Neuronal stem cell (in vitro differentiated cells): ENCODE measurements around the gene SELENOM.
A peak's percentile ranks its signal among the peaks of the same experiment; 100 is the strongest.

ENCODE experiments used
- DNase-seq: peaks from one replicate; pipeline ENCODE4 v3.0.0-alpha.2; 2013; ENCODE audit warnings: low spot score
- H2AFZ ChIP-seq: one replicate; pipeline ENCODE4 v1.6.1; 2013; ENCODE audit warnings: mild to moderate bottlenecking, low read length, inconsistent platforms
- H2AK5ac ChIP-seq: 2 replicates; pipeline ENCODE4 v1.6.1; 2013; ENCODE audit warnings: low read depth, mild to moderate bottlenecking, inconsistent platforms, low read length, moderate library complexity, mixed read lengths
- H2BK120ac ChIP-seq: 2 replicates; pipeline ENCODE4 v1.6.1; 2013; ENCODE audit warnings: low read depth, mild to moderate bottlenecking, inconsistent platforms, low read length, moderate library complexity, mixed read lengths
- H2BK12ac ChIP-seq: one replicate; pipeline ENCODE4 v1.6.1; 2013; ENCODE audit warnings: low read length, inconsistent platforms
- H2BK15ac ChIP-seq: 2 replicates; pipeline ENCODE4 v1.6.1; 2013; ENCODE audit warnings: mild to moderate bottlenecking, low read length, inconsistent platforms, mixed read lengths
- H2BK5ac ChIP-seq: one replicate; pipeline ENCODE4 v1.6.1; 2013; ENCODE audit warnings: inconsistent platforms, mild to moderate bottlenecking, low read length, moderate library complexity
- H3K14ac ChIP-seq: one replicate; pipeline ENCODE4 v1.6.1; 2013; ENCODE audit warnings: low read length, inconsistent platforms
- H3K18ac ChIP-seq: 2 replicates; pipeline ENCODE4 v1.6.1; 2013; ENCODE audit warnings: low read length, inconsistent platforms
- H3K23ac ChIP-seq: 2 replicates; pipeline ENCODE4 v1.6.1; 2013; ENCODE audit warnings: low read depth, mild to moderate bottlenecking, mixed read lengths, low read length, inconsistent platforms; ENCODE audit not compliant: poor library complexity
- H3K27ac ChIP-seq: replicated peaks from 3 replicates; pipeline ENCODE4 v1.5.1; 2013; ENCODE audit warnings: low read length, inconsistent platforms
- H3K27me3 ChIP-seq, 3 experiments: 2 replicates each; pipeline ENCODE4 v1.6.1; 2013; ENCODE audit warnings: low read length in 3 of 3, mild to moderate bottlenecking in 2 of 3, inconsistent platforms in 1 of 3, low read depth in 1 of 3, mixed read lengths in 1 of 3, moderate library complexity in 1 of 3; ENCODE audit not compliant: control insufficient read depth in 3 of 3, insufficient read depth in 3 of 3
- H3K36me3 ChIP-seq, 2 donors: replicated peaks in 1 of 2; 2 replicates each; pipeline ENCODE4 v1.6.1; 2013; ENCODE audit warnings: low read length in 2 of 2; ENCODE audit not compliant: control insufficient read depth in 2 of 2, insufficient read depth in 2 of 2
- H3K4ac ChIP-seq: 2 replicates; pipeline ENCODE4 v1.6.1; 2013; ENCODE audit warnings: inconsistent platforms, mild to moderate bottlenecking, low read length, moderate library complexity
- H3K4me1 ChIP-seq, 2 donors: 1 replicate in 1 of 2; 2 replicates in 1 of 2; pipeline ENCODE4 v1.6.1; 2013; ENCODE audit warnings: low read length in 2 of 2, low read depth in 1 of 2; ENCODE audit not compliant: control insufficient read depth in 2 of 2, insufficient read depth in 1 of 2
- H3K4me2 ChIP-seq: one replicate; pipeline ENCODE4 v1.6.1; 2013; ENCODE audit warnings: mild to moderate bottlenecking, low read length, inconsistent platforms; ENCODE audit not compliant: insufficient read depth, poor library complexity, severe bottlenecking
- H3K4me3 ChIP-seq, 2 donors: 2 replicates each; pipeline ENCODE4 v1.5.1; 2013; ENCODE audit warnings: low read length in 2 of 2, mild to moderate bottlenecking in 2 of 2, inconsistent platforms in 1 of 2, moderate library complexity in 1 of 2
- H3K79me1 ChIP-seq: one replicate; pipeline ENCODE4 v1.6.1; 2013; ENCODE audit warnings: low read depth, mild to moderate bottlenecking, inconsistent platforms, low read length, moderate library complexity
- H3K9ac ChIP-seq: one replicate; pipeline ENCODE4 v1.6.1; 2013; ENCODE audit warnings: mild to moderate bottlenecking, low read depth, low read length, inconsistent platforms; ENCODE audit not compliant: poor library complexity
- H3K9me3 ChIP-seq, 2 donors: replicated peaks in 1 of 2; 2 replicates each; pipeline versions ENCODE3 to v1.6.1; 2013; ENCODE audit warnings: low read length in 2 of 2, mild to moderate bottlenecking in 2 of 2, inconsistent platforms in 1 of 2, low read depth in 1 of 2, mixed read lengths in 1 of 2, moderate library complexity in 1 of 2; ENCODE audit not compliant: control insufficient read depth in 2 of 2, insufficient read depth in 1 of 2
- H4K8ac ChIP-seq: one replicate; pipeline ENCODE4 v1.6.1; 2013; ENCODE audit warnings: low read depth, mild to moderate bottlenecking, inconsistent platforms, low read length, moderate library complexity
- H4K91ac ChIP-seq: one replicate; pipeline ENCODE4 v1.6.1; 2013; ENCODE audit warnings: low read length, low read depth, mild to moderate bottlenecking, inconsistent platforms; ENCODE audit not compliant: poor library complexity
- WGBS, 2 donors: extraction: QIAGEN DNeasy Blood & Tissue Kit; methylation state at CpG; one replicate each; pipeline ENCODE4 v1.1.7; 2013; ENCODE audit warnings: missing lambda C conversion rate in 2 of 2, mixed read lengths in 1 of 2; ENCODE audit not compliant: insufficient read length in 2 of 2, insufficient replicate concordance in 1 of 2; ENCODE audit errors: extremely low coverage in 2 of 2; 5-methylcytosine and 5-hydroxymethylcytosine counted together

Gene SELENOM

GRCh38 chr22:31122532-31123291, 15.3 kb upstream of the SELENOM start, which contains the start of gene INPP5J:
Gene INPP5J (plus strand): TSS chr22:31122966. CDS start chr22:31123015, 49 bp downstream.
- Histone ChIP-seq H3K4me2 (peak within 1 kb of the TSS; percentile 82), H2AK5ac (peak within 1 kb of the TSS; percentile 93), H3K27me3 (peaks cover 0 to 31% (median 0%) of the 10 kb centered on the region in 3 experiments), H3K4me3 (peak within 1 kb of the TSS; percentile 47 to 76), H2AFZ (peak within 1 kb of the TSS; percentile 92), H4K8ac (peak within 1 kb of the TSS; percentile 66), H3K4me1 (peaks cover 0 to 13% of the 10 kb centered on the region in 2 donors), H3K4ac (peak within 1 kb of the TSS; percentile 17), H2BK5ac (no peak within 1 kb of the TSS), H3K9ac (peak within 1 kb of the TSS; percentile 39), H3K79me1 (peaks cover 2% of the 10 kb centered on the region), H3K23ac (no peak within 1 kb of the TSS), H2BK15ac (peak within 1 kb of the TSS; percentile 90), H2BK12ac (peak within 1 kb of the TSS; percentile 1), H3K9me3 (no peaks in the 10 kb centered on the region), H3K18ac (peak within 1 kb of the TSS; percentile 86), H3K14ac (no peak within 1 kb of the TSS), H4K91ac (peak within 1 kb of the TSS; percentile 77), H3K27ac (no peak within 1 kb of the TSS), H2BK120ac (peak within 1 kb of the TSS; percentile 61), H3K36me3 (no peaks in the 10 kb centered on the region)
- DNase-seq: no peak
- no CpG with 5 or more reads among the region's 10 CpGs for WGBS, 2 donors

DNA sequence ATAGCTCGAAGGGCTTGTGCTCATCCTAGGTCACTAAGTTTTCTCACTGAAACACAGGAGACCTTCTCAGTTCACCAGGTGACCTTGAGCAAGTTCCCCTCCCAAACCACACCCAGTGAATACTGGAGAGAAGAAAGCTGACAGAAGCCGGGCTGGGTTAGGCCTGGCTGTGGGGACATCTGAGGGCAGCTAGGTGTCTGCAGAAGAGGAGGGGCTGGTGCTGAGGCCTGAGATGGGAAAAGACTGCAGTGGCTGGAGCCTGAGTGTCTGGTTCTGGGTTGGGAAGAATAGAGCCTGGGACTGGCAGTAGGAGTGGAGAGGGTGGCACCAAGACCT, 14.8 kb upstream of the SELENOM start:
- Histone ChIP-seq H3K36me3 (no peaks in the 10 kb centered on the region), H2BK120ac (peak overlapping the region; percentile 61), H3K27ac (no peak overlapping the region), H3K4me1 (peaks cover 0 to 11% of the 10 kb centered on the region in 2 donors), H2BK5ac (no peak overlapping the region), H4K8ac (no peak overlapping the region), H3K4me2 (no peak overlapping the region), H2BK12ac (peak overlapping the region; percentile 1), H3K9me3 (no peaks in the 10 kb centered on the region), H3K14ac (no peak overlapping the region), H2AFZ (peak overlapping the region; percentile 92), H3K9ac (no peak overlapping the region), H3K18ac (peak overlapping the region; percentile 62), H3K4me3 (no peak overlapping the region), H2BK15ac (peak overlapping the region; percentile 90), H2AK5ac (peak overlapping the region; percentile 93), H3K27me3 (peaks cover 0 to 31% (median 0%) of the 10 kb centered on the region in 3 experiments), H3K4ac (no peak overlapping the region), H4K91ac (no peak overlapping the region), H3K79me1 (peaks cover 2% of the 10 kb centered on the region), H3K23ac (no peak overlapping the region)
- DNase-seq: no peak
- WGBS, 2 donors: no CpG with 5 or more reads among the region's 2 CpGs

- H3K4me3 ChIP-seq: no peak overlapping the region
- H3K27me3 ChIP-seq: peaks cover 0 to 31% (median 0%) of the 10 kb centered on the region in 3 experiments
- H3K79me1 ChIP-seq: peaks cover 2% of the 10 kb centered on the region
- H3K9ac ChIP-seq: no peak overlapping the region
- H3K4me2 ChIP-seq: no peak overlapping the region
- WGBS, 2 donors: no CpG with 5 or more reads among the region's 4 CpGs
- H3K14ac ChIP-seq: no peak overlapping the region
- no peak overlapping the region for H2AFZ ChIP-seq
- no peak overlapping the region for H3K27ac ChIP-seq
- no peaks in the 10 kb centered on the region for H3K36me3 ChIP-seq
- no peak overlapping the region for H3K23ac ChIP-seq
- H3K4ac ChIP-seq: no peak overlapping the region
- H2BK15ac ChIP-seq: no peak overlapping the region
- H2AK5ac ChIP-seq: no peak overlapping the region
- no peak overlapping the region for H3K18ac ChIP-seq
- H4K8ac ChIP-seq: no peak overlapping the region
- DNase-seq: no peak
- no peak overlapping the region for H2BK5ac ChIP-seq
- peaks cover 0 to 11% of the 10 kb centered on the region in 2 donors for H3K4me1 ChIP-seq
- no peaks in the 10 kb centered on the region for H3K9me3 ChIP-seq
- no peak overlapping the region for H4K91ac ChIP-seq
- no peak overlapping the region for H2BK12ac ChIP-seq
- H2BK120ac ChIP-seq: no peak overlapping the region
These were observed 14.0 kb upstream of the SELENOM start for GRCh38 chr22:31121403-31121802.

GRCh38 chr22:31120642-31121041, 13.3 kb upstream of the SELENOM start:
- no peak overlapping the region for H3K27ac ChIP-seq

More at GRCh38 chr22:31120642-31121041, 13.3 kb upstream of the SELENOM start:
- Histone ChIP-seq H3K23ac (no peak overlapping the region), H3K9me3 (no peaks in the 10 kb centered on the region), H3K4ac (no peak overlapping the region), H2BK5ac (no peak overlapping the region), H3K18ac (no peak overlapping the region), H2AFZ (no peak overlapping the region), H2BK120ac (no peak overlapping the region), H3K27me3 (peaks cover 0 to 31% (median 0%) of the 10 kb centered on the region in 3 experiments), H4K91ac (no peak overlapping the region), H3K9ac (no peak overlapping the region), H3K4me1 (peaks cover 0 to 11% of the 10 kb centered on the region in 2 donors), H2BK15ac (no peak overlapping the region), H4K8ac (no peak overlapping the region), H2BK12ac (no peak overlapping the region), H2AK5ac (no peak overlapping the region), H3K4me3 (no peak overlapping the region), H3K4me2 (no peak overlapping the region), H3K36me3 (no peaks in the 10 kb centered on the region), H3K79me1 (peaks cover 2% of the 10 kb centered on the region), H3K14ac (no peak overlapping the region)
- no peak for DNase-seq
- no CpG with 5 or more reads among the region's 1 CpG for WGBS, 2 donors
